HG02943 (cell line): ENCODE measurements around the gene PIK3R1.

Experiments
- ATAC-seq: cut with Tn5 transposase; IDR thresholded peaks from one replicate; pipeline ENCODE4 v1.9.1; 2021; ENCODE audit warnings: mild to moderate bottlenecking, low read depth, moderate library complexity; ENCODE audit not compliant: unreplicated experiment

PIK3R1 gene

DNA sequence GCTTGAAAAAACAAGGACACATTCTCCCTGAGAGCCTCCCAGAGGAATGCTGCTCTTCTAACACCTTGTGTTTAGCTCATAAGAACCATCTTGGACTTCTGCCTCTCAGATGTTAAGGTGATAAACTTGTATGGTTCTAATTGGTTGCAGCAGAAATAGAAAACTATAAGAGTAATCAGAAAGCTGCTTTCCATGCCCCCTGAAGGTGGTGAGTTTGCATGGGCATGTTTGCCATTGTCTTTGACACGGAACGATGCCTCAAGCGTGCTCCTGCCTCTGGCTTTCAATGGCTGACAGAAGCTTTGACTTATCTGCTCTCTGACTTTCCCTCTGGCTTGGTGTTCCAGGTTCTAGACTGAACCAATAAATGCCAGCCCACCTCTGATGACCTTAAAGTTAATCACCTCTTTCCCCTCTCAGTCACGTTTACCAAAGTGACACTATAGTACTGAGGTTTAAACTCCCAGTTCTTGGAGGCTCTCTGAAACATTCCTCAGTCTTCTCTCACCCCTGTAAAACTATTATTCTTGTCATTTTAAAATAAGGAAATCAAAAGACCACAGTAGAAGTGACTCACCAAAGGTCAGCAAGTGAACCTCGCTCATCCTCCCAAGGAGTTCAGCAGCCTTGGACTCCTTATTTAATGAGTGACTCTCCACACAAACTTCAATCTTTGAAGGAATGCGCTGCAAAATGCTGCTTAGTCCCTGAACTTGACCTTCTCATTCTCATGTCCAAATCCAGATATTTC is 103.6 kb downstream of the PIK3R1 start:
- ATAC-seq, result no peak

GRCh38 chr5:68319706-68320412 is 104.3 kb downstream of the PIK3R1 start:
- ATAC-seq, result no peak

DNA sequence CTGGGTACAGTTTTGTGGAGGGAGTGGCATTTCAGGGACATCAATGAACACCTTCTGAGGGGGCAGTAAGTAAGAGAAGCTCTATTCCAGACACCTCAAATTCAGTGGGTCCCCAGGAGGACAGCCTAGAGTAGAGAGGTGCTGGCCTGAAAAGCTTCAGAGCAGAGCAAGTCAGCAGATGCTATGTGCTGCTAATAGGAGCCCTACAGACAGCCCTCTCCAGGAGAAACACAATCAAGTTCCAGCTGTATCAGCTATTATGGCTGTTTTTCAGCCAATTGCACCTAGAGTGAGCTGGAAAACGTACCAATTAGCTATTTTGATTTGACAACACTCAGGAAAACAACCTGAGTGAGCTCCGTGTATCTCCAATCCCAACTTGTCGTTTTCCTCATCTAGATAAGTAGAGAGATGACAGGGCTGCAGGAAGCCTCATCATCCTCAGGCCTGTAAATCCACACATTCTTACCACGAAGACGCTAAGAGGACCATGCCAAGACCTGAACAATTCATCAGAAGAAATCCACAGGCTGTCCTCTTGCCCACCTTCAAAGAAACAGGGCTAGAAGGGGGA is 104.9 kb downstream of the PIK3R1 start:
- no peak for ATAC-seq

- no peak for ATAC-seq
Observed at GRCh38 chr5:68325065-68325580, 109.6 kb downstream of the PIK3R1 start.

DNA sequence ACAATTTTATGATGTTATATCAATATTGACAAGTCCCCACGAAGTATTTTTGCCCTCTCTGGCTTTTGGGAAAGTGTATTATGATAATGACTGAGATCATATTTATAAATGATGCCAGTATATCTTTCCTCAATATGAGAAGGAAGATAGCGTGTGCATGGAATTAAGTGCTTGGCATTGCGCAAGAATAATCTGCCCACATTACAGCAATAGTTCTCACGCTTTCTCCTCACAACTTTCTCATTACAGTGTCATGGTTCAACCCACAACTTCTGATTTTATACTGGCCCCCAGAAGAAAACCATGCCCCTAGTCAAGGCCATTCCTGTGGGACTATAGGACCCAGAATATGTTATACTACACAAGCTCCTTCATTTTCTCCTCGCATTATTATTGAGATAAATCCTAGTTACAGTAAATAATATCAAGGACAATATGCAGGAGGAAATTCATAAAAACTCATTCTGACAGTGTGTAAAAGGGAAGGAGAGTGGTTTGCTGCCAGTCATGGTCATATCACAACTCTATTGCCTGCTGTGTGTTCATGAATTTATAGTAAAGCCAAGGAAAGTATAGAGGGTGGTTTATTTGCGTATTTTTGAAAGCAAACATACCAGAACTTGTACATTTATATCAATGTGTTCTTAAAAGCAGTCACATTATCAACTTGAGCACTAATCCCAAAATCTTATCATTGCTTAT is 114.1 kb downstream of the PIK3R1 start:
- no peak for ATAC-seq

DNA sequence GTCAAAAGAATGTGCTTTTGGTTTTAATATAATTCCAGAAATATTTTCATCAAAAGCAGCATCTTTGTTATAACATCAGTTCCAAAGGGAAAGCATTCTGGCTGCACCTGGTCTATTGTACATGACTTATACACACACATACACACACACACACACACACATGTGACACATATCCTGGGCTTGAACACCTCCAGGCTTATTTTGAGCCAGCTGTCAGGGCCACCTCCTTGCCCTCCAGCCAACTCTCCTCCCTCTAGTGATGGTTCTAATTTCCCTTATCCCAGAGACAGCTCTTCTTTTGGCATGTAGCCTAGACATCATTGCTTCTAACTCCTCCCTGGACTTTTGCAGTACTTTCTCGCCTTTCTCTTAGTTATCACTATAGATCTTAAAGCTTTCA is 115.0 kb downstream of the PIK3R1 start:
- no peak for ATAC-seq

- no peak for ATAC-seq
Observed at GRCh38 chr5:68331192-68332079, 115.9 kb downstream of the PIK3R1 start.

DNA sequence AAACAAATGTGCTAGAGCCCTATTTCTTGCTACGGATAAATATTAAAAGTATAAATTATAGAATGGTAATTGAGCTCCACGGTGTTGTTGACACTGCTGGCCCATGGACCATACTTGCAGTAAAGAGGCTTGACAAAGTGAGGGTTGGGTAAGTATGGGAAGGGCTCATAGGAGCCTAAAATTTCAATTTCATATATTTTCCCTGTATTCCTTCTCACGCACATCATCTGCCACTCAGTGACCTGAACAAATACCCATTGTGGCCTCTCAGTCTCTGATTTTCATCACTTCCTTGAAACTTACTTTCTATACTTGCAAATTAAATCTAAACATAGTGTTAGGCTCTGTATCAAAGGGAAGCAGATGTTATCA is 116.5 kb downstream of the PIK3R1 start:
- ATAC-seq, result no peak

DNA sequence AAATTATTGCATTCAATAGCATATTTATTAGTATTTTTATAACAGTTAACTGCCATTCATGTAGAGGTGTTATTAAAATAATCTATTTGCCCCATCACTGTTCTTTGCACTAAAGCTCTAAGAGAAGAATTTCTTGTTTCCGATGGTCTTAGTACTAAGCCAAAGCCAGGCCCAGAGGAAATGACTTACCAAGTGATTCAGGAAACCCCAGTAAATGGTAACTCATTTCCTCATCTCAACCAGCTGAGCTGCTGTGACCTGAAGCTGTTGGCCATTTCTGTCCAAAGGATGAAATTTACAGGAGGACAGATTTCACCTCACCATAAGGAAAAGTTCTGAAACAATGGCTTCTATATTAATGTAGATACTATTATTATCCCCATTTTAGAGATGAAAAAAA is 117.0 kb downstream of the PIK3R1 start:
- no peak for ATAC-seq

- ATAC-seq, result no peak
Observed at GRCh38 chr5:68333649-68334552, 118.3 kb downstream of the PIK3R1 start.

DNA sequence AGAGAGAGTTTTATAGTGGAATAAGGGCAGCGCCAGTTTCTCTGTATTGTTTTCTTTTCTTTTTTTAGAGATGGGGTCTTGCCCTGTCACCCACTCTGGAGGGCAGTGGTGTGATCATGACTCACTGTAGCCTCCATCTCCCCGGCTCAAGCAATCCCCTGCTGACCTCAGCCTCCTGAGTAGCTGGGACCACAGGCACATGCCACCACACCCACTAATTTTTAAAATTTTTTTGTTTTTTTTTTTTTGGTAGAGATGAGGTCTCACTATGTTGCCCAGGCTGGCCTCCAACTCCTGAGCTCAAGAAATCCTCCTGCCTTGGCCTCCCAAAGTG is 119.0 kb downstream of the PIK3R1 start:
- no peak for ATAC-seq

- no peak for ATAC-seq
Observed at GRCh38 chr5:68335075-68335474, 119.5 kb downstream of the PIK3R1 start.

- no peak for ATAC-seq
Observed at GRCh38 chr5:68336200-68336599, 120.6 kb downstream of the PIK3R1 start.

DNA sequence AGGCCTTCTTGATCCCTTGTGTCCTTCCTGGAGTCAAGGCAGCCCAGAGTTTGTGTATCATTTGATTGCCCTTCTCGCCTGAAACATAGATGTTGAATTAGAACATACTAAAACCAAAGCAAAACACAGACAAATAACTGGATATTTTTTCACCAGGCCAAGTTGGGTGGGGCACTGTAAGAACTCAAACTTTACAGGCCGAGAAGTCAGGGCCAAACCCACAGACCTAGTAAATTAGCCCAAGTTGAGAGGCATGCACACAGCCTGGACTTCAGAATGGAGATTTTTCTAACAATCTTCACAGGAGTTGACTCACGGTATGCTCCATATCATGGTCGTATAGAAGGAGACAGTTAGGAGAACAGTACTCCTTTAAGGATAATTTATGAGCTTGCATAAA is 121.7 kb downstream of the PIK3R1 start:
- no peak for ATAC-seq

DNA sequence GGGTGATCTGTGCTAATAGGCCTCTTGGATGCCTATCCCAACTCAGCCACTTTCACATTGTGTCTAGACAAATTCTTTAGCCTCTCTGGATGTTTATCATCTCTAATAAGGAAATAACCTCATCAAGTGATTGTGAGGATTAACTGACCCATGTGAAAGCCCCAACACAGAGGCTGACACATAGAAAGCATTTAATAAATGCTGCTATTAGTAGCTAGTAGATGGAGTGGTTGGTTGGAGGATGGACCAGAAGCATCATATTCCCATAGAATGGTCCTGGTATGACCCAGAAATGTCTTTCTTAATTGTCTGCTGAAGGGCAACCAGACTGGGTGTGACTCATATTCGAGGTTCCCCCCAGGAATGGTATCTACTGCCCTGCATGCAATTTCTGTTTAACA is 124.4 kb downstream of the PIK3R1 start:
- no peak for ATAC-seq

DNA sequence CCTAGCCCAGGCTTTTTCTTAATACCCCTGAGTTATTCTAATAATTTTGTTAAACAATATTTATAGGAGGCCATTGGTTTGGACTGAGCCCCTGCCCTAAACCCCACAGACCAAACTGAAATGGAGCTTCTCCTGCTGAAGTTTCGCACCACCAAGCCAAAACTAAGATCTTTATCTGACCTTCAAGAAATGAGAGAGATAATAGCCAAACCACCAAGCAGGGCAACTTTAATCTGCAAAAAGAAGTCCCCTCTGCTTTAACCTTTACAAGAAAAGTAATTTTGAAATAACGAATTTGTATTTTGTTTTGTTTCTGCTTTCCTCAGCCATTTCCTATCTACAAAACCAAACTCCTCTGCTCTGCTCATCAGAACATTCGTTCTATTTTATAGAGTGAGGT is 125.5 kb downstream of the PIK3R1 start:
- no peak for ATAC-seq

DNA sequence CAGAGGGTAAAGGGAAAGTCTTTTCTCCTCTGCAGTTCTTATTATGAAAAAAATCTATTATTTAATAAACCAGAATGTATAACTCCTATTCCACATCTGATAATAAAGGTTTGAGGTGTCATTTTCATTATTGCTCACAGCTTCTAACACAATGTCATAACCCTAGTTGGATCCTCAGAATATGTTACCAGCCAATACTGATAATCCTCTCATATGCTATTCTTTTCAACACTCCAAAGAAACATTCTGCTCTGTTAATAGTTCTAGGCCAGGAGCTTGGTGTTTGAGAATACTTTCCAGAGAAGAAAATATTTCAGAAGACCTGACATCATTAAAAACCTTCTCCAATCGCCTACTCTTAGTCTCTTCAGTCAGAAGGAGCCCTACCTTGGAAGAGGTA is 127.1 kb downstream of the PIK3R1 start:
- ATAC-seq, result no peak

- ATAC-seq, result no peak
Observed at GRCh38 chr5:68343421-68343826, 127.9 kb downstream of the PIK3R1 start.

DNA sequence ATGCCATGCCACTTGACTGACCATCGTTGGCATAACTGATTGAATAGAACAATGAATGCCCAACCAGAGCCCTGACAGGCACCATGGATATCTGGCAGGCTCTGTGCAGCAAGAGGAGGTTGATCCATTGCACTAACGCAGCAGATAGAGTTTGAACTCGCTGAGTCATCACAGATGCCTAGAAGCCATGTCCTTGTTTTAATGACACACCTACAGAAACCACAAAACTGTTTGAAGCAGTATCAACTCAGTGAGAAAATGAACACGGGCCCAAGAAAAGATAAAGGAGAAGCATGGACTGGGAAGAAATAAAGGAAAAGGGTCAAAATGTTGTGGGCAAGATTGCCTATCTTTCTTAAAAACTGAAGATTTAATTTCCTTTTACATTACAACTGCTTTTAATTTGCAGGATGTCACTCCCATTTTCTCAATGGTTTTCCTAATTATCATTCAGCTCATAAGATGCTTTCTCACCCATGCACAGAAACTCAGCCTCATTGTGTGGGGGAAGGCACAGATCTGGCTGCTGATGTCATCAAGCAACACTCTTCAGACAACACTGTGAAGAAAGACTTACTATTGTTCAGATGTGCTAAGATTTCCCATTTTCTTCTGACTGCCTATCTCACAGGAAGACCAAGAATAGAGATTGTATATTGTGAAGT is 129.0 kb downstream of the PIK3R1 start:
- no peak for ATAC-seq
